GM19468 (cell line): ENCODE measurements around the gene PIEZO2.
"Not testable (repeated sequence)": the region's sequence is repeated elsewhere in the genome, so short reads cannot be mapped to it uniquely, and the experiment has no call there.

Experiments
- ATAC-seq: cut with Tn5 transposase; IDR thresholded peaks from one replicate; pipeline ENCODE4 v1.9.1; 2021; ENCODE audit warnings: mild to moderate bottlenecking, moderate library complexity, moderate number of reproducible peaks; ENCODE audit not compliant: unreplicated experiment; ENCODE audit errors: extremely low read depth

The PIEZO2 gene

GRCh38 chr18:11149441-11150270, at the start of gene PIEZO2:
Gene PIEZO2, minus strand, starts transcription at chr18:11149569. Its CDS starts 981 bp downstream, at chr18:11148588.
- peak; percentile 51 for ATAC-seq

GRCh38 chr18:11183637-11184036, 34.3 kb upstream of the PIEZO2 start:
- no peak for ATAC-seq

GRCh38 chr18:11181629-11182028, 32.3 kb upstream of the PIEZO2 start:
- not testable (repeated sequence) for ATAC-seq

- no peak for ATAC-seq
Observed at GRCh38 chr18:11179959-11180519, 30.7 kb upstream of the PIEZO2 start.

- no peak for ATAC-seq
Observed at GRCh38 chr18:11178951-11179549, 29.7 kb upstream of the PIEZO2 start.

GRCh38 chr18:11177382-11177781, 28.0 kb upstream of the PIEZO2 start:
- ATAC-seq = no peak

GRCh38 chr18:11176481-11176881, 27.1 kb upstream of the PIEZO2 start:
- ATAC-seq = no peak

- no peak for ATAC-seq
Observed at GRCh38 chr18:11175266-11175979, 26.1 kb upstream of the PIEZO2 start.

GRCh38 chr18:11174179-11174578, 24.8 kb upstream of the PIEZO2 start:
- ATAC-seq = not testable (repeated sequence)

GRCh38 chr18:11167778-11168177, 18.4 kb upstream of the PIEZO2 start:
- no peak for ATAC-seq

GRCh38 chr18:11165952-11166351, 16.6 kb upstream of the PIEZO2 start:
- ATAC-seq = no peak

- ATAC-seq = no peak
Observed at GRCh38 chr18:11165138-11165537, 15.8 kb upstream of the PIEZO2 start.

- no peak for ATAC-seq
Observed at GRCh38 chr18:11163665-11164064, 14.3 kb upstream of the PIEZO2 start.

- ATAC-seq = no peak
Observed at GRCh38 chr18:11162889-11163288, 13.5 kb upstream of the PIEZO2 start.

- ATAC-seq = no peak
Observed at GRCh38 chr18:11162462-11162861, 13.1 kb upstream of the PIEZO2 start.

- no peak for ATAC-seq
Observed at GRCh38 chr18:11160313-11160712, 10.9 kb upstream of the PIEZO2 start.

GRCh38 chr18:11159844-11160243, 10.5 kb upstream of the PIEZO2 start:
- no peak for ATAC-seq

GRCh38 chr18:11156978-11157377, 7.6 kb upstream of the PIEZO2 start:
- no peak for ATAC-seq

GRCh38 chr18:11155034-11155759, 5.8 kb upstream of the PIEZO2 start:
- ATAC-seq = no peak

GRCh38 chr18:11154368-11154989, 5.1 kb upstream of the PIEZO2 start:
- no peak for ATAC-seq
